GM19455 (cell line): Measurements from ENCODE around the gene ZDHHC9.

Experiments
- ATAC-seq: cut with Tn5 transposase; IDR thresholded peaks from one replicate; pipeline ENCODE4 v1.9.1; 2021; ENCODE audit not compliant: unreplicated experiment

Gene ZDHHC9

DNA sequence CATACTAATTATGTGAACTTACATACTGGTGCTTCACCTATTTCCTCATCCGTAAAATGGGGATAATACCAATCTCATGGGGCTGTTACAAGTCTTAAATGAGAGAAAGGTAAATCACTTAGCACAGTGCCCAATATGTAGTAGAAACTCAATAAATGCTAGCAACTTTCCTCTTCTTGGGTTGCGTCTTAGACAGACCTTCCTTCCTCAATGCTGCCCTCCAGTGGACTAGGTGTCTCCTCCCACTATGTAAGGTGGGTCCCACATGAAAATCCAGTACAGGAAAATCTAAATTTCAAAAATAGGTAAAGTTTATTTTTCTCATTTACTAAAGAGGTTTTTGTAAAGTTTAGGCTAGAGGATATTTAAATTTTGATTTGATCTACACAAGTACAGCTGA is 20.6 kb downstream of the ZDHHC9 start:
- no peak for ATAC-seq

DNA sequence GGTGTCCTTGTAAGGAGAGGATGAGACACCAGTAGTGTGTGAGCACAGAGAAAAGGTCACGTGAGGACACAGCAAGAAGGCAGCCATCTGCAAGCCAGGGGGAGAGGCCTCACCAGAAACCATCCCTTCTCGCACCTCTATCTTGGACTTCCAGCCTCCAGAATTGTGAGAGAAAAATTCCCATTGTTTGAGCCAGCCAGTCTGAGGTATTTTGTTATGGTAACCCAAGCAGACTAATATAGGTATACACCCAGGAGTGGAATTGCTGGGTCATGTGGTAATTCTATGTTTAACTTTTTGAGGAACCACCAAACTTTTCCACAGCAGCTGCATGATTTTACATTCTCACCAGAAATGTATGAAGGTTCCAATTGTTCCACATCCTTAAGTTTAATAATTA is 25.6 kb downstream of the ZDHHC9 start:
- no peak for ATAC-seq

DNA sequence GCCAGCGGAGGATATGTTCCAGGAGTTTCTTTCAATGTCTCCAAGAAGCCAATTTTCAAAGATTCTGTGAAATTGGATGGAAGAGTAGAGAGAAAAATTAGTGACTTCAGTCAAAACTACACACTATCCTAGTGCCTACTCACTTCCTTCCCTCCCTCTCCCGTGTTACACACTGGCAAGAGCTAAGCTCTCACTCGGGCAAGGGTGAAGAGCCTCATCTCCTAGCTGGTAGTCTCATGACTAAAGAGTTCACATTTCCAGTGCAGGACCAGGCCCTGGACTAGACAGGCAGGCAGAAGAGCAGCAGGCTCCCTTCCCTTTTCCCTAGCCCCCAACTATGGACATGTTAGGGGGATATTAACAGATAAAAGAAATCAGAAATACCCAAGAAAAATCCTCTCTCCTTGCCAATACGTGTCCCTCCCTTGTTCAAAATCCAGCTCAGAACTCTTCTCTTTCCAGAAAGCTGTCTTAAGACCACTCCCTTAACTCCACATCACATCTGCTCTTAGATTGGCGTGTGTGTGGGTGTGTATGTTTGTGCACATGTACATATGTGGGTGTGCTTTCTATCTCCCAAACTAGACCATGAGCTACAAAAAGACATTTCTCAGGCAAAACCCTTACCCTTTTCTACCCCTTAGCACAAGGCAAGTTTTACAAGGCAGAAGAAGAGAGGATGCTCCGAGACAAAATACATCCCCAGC is 29.9 kb downstream of the ZDHHC9 start:
- ATAC-seq: no peak

DNA sequence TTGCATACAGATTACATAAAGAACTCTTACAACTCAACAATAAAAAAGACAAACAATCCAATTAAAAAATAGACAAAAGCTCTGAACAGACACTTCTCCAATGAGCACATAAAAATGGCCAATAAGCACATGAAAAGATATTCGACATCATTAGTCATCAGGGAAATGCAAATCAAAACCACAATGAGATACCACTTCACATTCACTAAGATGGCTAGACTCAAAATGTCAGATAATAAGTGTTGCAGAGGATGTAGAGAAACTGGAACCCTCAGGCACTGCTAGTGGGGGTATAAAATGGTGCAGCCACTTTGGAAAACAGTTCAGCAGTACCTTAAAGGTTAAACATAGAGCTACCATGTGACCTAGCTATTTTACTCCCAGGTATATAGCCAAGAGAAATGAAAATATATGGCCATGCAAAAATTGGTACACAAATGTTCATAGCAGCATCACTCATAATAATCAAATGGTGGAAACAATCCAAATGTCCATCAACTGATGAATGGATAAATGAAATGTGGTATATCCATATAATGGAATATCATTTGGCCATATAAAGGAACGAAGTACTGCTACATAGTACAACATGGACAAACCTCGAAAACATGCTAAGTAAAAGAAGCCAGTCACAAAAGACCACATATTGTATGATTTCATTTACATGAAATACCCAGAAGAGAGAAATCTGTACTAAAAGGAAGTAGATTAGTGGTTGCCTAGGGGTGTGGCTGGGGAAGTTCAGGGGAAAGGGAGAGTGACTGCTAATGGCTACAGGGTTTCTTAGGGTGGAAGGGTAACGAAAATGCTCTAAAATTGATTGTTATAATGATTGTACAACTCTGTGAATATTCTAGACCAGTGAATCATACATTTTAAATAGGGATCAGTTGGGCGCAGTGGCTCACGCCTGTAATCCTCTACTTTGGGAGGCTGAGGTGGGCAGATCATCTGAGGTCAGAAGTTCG is 34.6 kb downstream of the ZDHHC9 start:
- no peak for ATAC-seq

DNA sequence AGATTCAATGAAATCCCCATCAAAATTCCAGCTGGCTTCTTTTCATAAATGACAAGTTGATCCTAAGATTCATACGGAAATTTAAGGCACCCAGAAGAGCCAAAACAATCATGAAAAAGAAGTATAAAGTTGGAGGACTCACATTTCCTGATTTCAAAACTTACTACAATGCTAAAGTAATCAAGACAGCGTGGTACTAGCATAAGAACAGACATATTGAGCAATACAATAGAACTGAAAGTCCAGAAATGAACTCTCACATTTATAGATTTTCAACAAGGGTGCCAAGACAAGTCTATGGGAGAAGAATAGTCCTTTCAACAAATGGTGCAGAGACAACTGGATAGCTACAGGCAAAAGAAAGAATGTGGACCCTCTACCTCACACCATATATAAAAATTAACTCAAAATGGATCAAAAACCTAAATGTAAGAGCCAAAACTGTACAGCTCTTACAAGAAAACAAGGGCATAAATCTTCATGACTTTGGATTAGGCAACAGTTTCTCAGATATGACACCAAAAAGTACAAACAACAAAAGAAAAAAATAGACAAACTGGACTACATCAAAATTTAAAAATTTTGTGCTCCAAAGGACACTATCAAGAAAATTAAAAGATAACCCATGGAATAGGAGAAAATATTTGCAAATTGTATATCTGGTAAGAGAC is 35.4 kb downstream of the ZDHHC9 start:
- ATAC-seq: no peak

DNA sequence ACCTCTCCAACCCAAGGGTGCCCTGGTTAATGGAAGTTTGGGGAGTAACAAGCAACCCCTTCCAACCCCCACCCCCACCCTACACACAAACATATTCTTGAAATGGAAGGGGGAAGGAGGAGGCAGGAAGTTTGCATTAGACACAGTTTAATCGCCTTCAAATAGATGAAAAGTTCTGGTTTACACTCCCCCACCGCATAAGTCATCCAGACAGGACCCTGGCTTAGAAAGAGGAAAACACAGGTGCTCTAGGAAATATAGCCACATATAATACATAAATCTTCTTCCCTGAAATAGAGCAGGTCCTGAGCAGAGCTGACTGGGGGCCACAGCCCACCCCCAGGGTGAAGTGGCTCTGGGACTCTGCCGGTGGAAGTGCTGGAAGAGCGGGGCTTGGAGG is 38.9 kb downstream of the ZDHHC9 start:
- no peak for ATAC-seq

DNA sequence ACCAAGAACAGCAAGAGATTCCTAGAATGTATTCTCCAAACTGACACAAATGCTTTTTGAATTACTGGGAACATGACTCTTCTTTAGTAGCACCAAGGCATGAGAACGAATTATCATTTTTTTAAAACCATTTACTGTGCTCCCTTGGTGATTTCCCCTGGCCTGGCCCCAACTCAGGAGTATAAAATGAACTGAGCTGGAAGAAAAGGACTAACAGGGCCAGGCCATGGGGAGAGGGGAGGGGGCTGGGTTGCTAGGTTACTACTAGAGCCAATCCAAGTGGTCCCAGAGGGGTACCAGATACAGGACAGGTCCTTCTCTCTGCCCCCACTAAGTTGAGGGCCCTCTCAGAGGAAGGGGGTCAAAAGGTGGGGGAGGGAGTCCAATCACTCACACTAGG is 40.8 kb downstream of the ZDHHC9 start:
- ATAC-seq: no peak

DNA sequence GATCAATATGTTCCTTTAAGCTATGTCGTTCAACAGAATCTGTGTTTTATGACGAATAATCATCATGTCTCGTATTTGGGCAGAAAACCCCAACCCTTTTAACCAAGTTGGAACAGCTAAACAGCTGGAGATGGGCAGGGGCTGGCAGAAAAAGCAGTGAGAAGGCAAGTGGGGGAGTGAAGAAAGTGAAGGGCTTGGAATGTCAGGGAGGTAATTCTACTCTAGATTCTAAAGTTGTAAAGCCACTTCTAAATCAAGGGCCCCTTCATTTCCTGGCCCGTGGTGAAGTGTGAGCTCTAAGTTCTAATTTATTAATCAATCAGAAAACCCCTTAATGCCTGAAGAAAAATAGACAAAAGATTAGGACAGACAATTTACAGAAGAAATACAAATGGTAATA is 43.5 kb downstream of the ZDHHC9 start:
- no peak for ATAC-seq

DNA sequence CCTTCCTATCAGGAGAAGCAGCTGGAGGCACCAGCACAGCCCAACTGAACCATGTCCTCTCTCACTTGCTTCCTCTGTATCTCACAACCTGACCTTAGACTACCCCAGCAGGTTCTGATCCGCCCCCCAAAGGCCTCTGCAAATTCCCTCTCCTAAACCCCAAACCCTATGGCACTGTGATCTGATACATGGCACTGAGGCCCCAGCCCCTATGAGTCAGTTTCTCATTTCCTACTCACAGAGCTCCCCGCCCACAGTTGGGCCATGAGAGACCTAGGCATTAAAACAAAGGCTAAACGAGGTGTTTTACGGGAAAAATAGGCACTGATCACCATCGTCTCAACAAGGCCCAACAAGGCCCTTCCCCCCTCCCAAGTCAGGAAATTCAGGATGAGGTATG is 44.8 kb downstream of the ZDHHC9 start:
- no peak for ATAC-seq

DNA sequence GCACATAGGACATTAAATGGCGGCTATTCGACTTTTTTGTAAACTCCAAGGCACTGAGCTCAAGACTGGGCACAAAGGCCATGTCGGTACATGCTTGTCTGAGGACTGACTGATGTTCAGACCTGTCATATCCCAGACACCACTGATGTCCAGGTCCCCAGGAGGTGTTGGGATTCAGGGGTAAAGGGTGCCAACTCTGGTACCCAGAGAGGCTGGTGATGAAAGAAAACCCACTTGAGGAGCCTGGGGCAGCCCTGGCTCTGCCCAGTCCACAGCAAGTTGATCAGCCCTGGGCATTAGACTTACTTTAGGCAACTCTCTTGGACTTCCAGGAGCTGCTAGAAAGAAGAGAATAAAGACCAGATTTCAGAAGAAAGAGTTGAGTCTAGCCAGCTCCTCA is 45.2 kb downstream of the ZDHHC9 start:
- ATAC-seq: no peak

DNA sequence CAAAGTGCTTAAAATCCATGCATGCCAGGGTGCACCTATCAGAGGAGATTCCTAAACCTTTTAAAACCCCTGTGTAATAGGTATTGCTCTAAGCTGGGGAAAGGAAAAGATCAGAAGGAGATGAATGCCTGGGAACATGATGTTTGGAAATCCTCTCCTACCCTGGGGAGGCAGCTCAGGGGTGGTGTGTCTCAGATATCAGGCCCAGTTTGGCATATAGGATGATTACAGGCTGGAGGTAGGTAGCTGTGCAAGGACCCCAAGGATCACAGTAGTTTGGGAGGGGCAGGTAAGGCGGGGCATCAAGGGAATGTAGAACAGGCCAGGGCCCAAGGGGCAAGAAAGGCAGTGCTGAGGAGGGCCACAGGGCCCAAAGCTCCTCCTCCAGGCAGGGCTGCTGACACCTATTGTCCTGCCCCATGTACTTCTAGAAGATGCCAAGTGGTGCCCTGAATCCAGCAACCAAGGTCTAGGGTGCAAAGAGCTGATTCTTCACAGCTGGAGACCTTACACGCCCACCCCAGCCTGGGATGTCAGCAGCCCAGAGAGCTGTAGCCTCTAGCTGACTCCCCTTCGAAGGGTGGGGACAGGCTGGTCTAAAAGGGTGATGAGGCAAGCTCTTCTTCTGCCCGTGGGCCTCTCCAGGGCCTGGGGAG is 46.3 kb downstream of the ZDHHC9 start:
- ATAC-seq: no peak

DNA sequence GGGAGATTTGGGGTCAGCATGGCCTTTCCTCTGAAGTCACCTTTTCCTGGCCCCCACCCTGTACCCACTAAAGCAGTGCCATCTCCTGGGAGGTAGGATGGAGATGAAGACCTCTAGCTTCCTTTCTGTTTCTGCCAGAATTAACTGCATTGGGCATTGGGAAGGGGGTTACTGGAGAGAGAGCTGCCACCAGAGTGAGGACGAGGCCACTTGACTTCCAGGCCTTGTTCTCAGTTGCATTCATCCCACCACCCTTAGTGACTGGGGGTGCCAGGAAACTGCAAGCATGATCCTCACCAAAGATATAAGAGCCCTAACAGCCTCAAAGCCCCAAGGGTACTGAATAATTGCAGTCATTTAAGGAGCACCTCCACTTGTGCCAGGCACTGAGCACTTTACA is 48.1 kb downstream of the ZDHHC9 start:
- ATAC-seq: no peak

DNA sequence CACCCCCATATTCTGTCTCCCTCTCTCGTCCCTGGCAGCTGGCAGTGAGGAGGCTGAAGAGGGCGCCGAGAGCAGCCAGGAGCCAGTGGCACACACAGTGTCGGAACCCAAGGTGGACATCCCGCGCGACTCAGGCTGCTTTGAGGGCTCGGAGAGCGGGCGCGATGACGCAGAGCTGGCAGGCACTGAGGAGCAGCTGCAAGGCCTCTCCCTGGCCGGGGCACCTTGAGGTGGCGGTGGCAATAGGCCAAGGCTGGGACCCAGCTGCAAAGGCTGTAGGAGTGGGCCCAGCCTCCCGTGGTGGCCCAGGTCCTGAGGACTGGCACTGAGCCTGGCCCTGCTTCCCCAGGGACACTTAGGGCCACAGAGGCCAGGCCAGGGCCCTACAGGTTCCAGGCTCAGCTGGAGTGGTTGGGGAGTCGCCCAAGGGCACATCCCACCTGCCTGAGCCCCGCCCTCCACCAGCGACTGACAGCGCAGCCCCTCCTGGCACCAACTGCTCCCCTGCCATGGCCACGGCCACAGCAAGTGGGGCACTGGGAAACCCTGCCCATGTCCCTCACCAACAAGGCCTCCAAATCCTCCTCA is 50.0 kb downstream of the ZDHHC9 start:
- no peak for ATAC-seq

DNA sequence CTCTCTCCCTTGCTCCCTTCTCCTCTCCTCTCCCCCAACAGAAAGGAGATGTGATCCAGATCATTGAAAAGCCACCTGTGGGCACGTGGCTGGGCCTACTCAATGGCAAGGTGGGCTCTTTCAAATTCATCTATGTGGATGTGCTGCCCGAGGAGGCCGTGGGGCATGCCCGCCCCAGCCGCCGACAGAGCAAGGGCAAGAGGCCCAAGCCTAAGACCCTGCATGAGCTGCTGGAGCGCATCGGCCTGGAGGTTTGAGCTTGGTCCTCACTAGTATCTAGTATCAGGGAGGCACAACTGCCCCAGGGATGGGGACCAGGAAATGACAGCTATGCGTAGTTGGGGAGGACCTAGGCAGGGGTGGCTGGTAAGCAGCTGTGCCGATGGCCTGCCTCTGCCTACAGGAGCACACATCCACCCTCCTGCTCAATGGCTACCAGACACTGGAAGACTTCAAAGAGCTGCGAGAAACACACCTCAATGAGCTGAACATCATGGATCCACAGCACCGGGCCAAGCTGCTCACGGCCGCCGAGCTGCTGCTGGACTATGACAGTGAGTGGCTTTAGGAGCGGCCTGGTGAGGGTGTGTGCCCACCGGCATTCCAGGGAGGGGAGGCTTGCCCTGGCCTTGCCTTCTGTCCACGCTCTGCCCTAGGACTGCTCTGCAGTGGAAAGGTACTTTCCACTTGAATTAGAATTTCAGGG is 50.9 kb downstream of the ZDHHC9 start:
- no peak for ATAC-seq

DNA sequence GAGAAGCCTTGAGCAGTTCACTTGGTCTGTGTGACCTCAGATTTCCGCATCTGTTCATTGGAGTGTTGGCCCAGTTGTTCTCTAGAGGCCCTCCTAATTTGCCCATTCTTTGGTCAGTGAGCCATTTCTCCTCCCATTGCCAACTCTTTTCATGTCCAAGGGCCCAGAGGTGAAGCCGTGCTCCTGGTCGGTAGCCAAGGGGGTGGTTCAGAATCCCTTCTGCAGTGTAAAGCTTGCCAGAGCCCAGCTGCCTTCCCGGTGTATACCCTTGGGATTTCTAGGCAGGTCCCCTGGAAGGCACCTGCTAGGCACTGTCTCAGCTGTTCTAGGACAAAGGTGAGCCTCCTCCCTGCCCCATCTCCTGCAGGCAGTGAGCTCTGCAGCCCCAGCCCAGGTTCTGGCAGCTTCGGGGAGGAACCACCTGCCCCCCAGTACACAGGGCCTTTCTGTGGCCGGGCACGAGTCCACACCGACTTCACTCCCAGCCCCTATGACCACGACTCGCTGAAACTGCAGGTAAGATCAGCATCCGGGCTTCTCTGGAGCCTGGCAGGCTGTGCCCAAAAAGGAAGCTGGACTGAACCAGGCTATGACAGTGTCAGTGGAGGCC is 51.6 kb downstream of the ZDHHC9 start:
- no peak for ATAC-seq

DNA sequence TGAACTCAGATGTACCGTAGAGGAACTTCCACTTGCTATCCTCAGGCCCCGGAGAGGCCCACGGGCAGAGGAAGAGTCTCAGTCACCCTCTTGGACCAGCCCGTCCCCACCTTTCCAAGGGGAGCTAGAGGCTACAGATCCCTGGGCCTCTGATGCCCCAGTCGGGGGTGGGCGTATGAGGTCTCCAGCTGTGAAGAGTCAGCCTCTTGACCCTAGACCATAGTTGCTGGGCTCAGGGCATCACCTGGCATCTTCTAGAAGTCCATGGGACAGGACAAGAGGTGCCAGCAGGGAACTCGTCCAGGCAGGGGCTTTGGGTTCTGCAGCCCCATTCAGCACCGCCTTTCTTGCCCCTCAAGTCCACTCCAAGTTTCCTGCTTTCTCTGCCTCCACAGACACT is 52.4 kb downstream of the ZDHHC9 start:
- no peak for ATAC-seq

DNA sequence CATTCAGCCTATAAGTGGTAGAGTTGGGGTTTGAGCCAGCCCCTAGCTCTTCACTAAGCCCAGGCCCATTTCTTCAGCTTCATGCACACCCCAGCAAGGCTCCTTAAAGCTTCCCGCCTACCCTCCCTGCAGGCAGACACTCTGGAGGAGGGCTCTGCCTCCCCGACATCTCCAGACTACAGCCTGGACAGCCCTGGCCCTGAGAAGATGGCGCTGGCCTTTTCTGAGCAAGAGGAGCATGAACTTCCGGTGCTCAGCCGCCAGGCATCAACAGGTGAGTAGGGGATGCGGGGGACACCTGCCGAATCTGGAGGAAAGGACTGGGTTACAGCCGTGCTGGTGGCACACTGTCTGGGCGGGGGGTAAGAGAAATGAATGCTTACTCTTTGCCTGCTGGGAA is 52.9 kb downstream of the ZDHHC9 start:
- ATAC-seq: no peak

DNA sequence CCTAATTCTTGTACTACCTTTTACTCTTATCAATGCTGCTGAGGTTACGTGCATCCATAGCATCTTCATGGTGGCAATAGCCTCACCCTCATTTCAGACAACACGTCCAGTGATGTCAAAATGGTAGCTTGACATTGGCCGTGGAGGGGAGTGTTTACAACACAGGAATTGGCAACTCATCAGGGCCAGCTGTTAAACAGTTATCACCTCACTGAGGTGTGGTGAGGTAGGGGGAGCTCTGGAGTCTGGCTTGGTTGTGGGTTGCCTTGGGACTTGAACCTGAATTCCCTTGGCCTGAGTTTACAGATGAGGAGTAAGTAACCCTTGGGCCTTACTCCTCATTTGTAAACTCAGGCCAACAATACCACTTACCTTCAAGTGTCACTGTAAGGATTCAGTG is 53.5 kb downstream of the ZDHHC9 start:
- ATAC-seq: no peak

DNA sequence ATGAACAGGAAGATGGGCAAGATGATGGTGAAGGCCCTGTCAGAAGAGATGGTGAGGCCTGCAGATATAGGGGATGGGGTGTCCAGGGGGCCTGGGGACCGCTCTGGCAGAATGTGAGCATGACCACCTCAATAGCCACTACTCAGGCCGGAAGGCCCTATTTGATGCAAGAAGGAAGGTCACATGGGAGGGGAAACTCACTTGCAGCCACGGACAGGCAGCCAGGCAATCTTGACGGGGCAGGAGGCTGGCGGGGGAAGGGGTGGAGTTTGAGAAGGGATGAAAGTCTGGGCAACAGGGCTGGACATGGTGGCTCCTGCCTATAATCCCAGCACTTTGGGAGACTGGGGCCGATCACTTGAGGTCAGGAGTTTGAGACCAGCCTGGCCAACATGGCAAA is 55.2 kb downstream of the ZDHHC9 start:
- no peak for ATAC-seq
